Natural killer cell (primary cell): Measurements from ENCODE around the gene MIOS. TPM values are rescaled to one million over a fixed set of nuclear protein-coding genes. Genes with fewer than 3 reads are reported as not detected.
"Not testable (repeated sequence)": the region's sequence is repeated elsewhere in the genome, so short reads cannot be mapped to it uniquely, and the experiment has no call there.

Experiments used
- ATAC-seq, 3 donors: fragments of 150-1000 bp in 2 of 3; fragments of 200-7000 bp in 1 of 3; cut with Tn5 transposase; 1 replicate in 1 of 3; 2 replicates in 2 of 3; pipeline ENCODE4 v1.10.0; 2021; ENCODE audit warnings: mild to moderate bottlenecking in 2 of 3, moderate library complexity in 2 of 3
- DNase-seq, 2 donors: peaks; one replicate each; pipeline versions ENCODE4 v3.0.0 to v3.0.0-alpha.2; 2013 to 2021; ENCODE audit warnings: mixed read lengths in 1 of 2
- H3K27ac ChIP-seq: one replicate; pipeline ENCODE4 v1.5.1; 2013; ENCODE audit warnings: mild to moderate bottlenecking, low read length
- H3K27me3 ChIP-seq: one replicate; pipeline ENCODE4 v1.6.1; 2013; ENCODE audit warnings: low read length; ENCODE audit not compliant: control insufficient read depth, insufficient read depth
- H3K36me3 ChIP-seq: one replicate; pipeline ENCODE4 v1.6.1; 2013; ENCODE audit warnings: low read length; ENCODE audit not compliant: control insufficient read depth, insufficient read depth
- H3K4me1 ChIP-seq: one replicate; pipeline ENCODE4 v1.6.1; 2013; ENCODE audit warnings: low read length; ENCODE audit not compliant: control insufficient read depth, insufficient read depth
- H3K4me3 ChIP-seq: one replicate; pipeline ENCODE4 v1.5.1; 2013; ENCODE audit warnings: low read length
- H3K9me3 ChIP-seq: one replicate; pipeline ENCODE4 v1.6.1; 2013; ENCODE audit warnings: low read length; ENCODE audit not compliant: control insufficient read depth, insufficient read depth
- H3K27ac Mint-ChIP-seq, 2 donors: one replicate each; pipeline ENCODE4 v1.8.0; 2022; ENCODE audit warnings: mild to moderate bottlenecking in 2 of 2, mixed read lengths in 2 of 2, moderate library complexity in 1 of 2
- H3K27me3 Mint-ChIP-seq, 2 donors: one replicate each; pipeline ENCODE4 v1.8.0; 2022; ENCODE audit warnings: low read depth in 2 of 2, mixed read lengths in 2 of 2
- H3K36me3 Mint-ChIP-seq: one replicate; pipeline ENCODE4 v1.8.0; 2022; ENCODE audit warnings: mixed read lengths
- H3K4me1 Mint-ChIP-seq, 2 donors: one replicate each; pipeline ENCODE4 v1.8.0; 2022; ENCODE audit warnings: mixed read lengths in 2 of 2
- H3K4me3 Mint-ChIP-seq: one replicate; pipeline ENCODE4 v1.8.0; 2022; ENCODE audit warnings: mild to moderate bottlenecking, moderate library complexity, mixed read lengths
- H3K9me3 Mint-ChIP-seq, 2 donors: one replicate each; pipeline ENCODE4 v1.8.0; 2022; ENCODE audit warnings: mixed read lengths in 2 of 2
- CTCF ChIP-seq: fragments of 200-600 bp; IDR thresholded peaks from one replicate; pipeline ENCODE4 v1.8.0; 2022; ENCODE audit warnings: antibody characterized with exemption
- WGBS: methylation state at CpG from one replicate; pipeline ENCODE4 v1.1.7; 2013; ENCODE audit warnings: missing lambda C conversion rate; ENCODE audit not compliant: insufficient coverage; 5-methylcytosine and 5-hydroxymethylcytosine counted together
- intact Hi-C: fragments of 100-400 bp; cut with micrococcal nuclease; formaldehyde crosslinking; loops from one replicate; pipeline ENCODE4 v1.14.2; 2022
- total RNA-seq, 4 donors: library from RNA; stranded (reverse); fragments of 120-200 nt in 1 of 4; gene quantifications; one replicate each; pipeline versions ENCODE4 v1.2.3 to v1.2.4, GENCODE V29; 2013 to 2022

Gene MIOS
- total RNA-seq, 3 donors from 2014 or later (not counting 1 experiment from before 2014, with no cell fraction given) = 23.5 to 30.9 (median 28.9) TPM

GRCh38 chr7:7554649-7555575 lies 11.8 kb upstream of the MIOS start:
- no peaks in the 10 kb centered on the region for H3K36me3 ChIP-seq
- H3K9me3 Mint-ChIP-seq = peaks cover 0 to 11% of the 10 kb centered on the region in 2 donors
- H3K9me3 ChIP-seq = no peaks in the 10 kb centered on the region
- ATAC-seq = no peak
- H3K4me3 Mint-ChIP-seq = no peak overlapping the region
- no peak for DNase-seq
- no peaks in the 10 kb centered on the region for H3K27me3 ChIP-seq
- no peak overlapping the region for H3K27ac ChIP-seq
- no peaks in the 10 kb centered on the region for H3K4me1 ChIP-seq
- peaks cover 0 to 4% of the 10 kb centered on the region in 2 donors for H3K27me3 Mint-ChIP-seq
- no peak for TF ChIP-seq CTCF
- no peaks in the 10 kb centered on the region for H3K4me1 Mint-ChIP-seq
- H3K4me3 ChIP-seq = no peak overlapping the region
- H3K36me3 Mint-ChIP-seq = peaks cover 25% of the 10 kb centered on the region
- H3K27ac Mint-ChIP-seq = no peak overlapping the region
- WGBS = 85% methylated on average over 8 of the region's 8 CpGs
- intact Hi-C loops = no loop called here

GRCh38 chr7:7556852-7557251 lies 9.8 kb upstream of the MIOS start:
- Histone ChIP-seq H3K27me3 (no peaks in the 10 kb centered on the region), H3K4me1 (no peaks in the 10 kb centered on the region), H3K27ac (no peak overlapping the region), H3K9me3 (no peaks in the 10 kb centered on the region), H3K4me3 (no peak overlapping the region), H3K36me3 (no peaks in the 10 kb centered on the region)
- Mint-ChIP-seq H3K27ac (no peak overlapping the region), H3K36me3 (peaks cover 25% of the 10 kb centered on the region), H3K9me3 (peaks cover 0 to 11% of the 10 kb centered on the region in 2 donors), H3K4me3 (no peak overlapping the region), H3K4me1 (no peaks in the 10 kb centered on the region), H3K27me3 (peaks cover 0 to 4% of the 10 kb centered on the region in 2 donors)
- no peak for TF ChIP-seq CTCF
- no peak for DNase-seq
- intact Hi-C loops = no loop called here
- WGBS = 100% methylated on average over 1 of the region's 1 CpG
- ATAC-seq = no peak

- Histone ChIP-seq H3K27ac (no peak overlapping the region), H3K4me1 (no peaks in the 10 kb centered on the region), H3K36me3 (no peaks in the 10 kb centered on the region), H3K27me3 (no peaks in the 10 kb centered on the region), H3K4me3 (no peak overlapping the region), H3K9me3 (no peaks in the 10 kb centered on the region)
- Mint-ChIP-seq H3K27me3 (peaks cover 0 to 4% of the 10 kb centered on the region in 2 donors), H3K36me3 (peaks cover 25% of the 10 kb centered on the region), H3K9me3 (peaks cover 0 to 11% of the 10 kb centered on the region in 2 donors), H3K4me1 (no peaks in the 10 kb centered on the region), H3K27ac (no peak overlapping the region), H3K4me3 (no peak overlapping the region)
- DNase-seq = no peak
- intact Hi-C loops = no loop called here
- no peak for ATAC-seq
- 93% methylated on average over 5 of the region's 5 CpGs for WGBS
- TF ChIP-seq CTCF = no peak
These were observed 9.4 kb upstream of the MIOS start for GRCh38 chr7:7557252-7557651.

GRCh38 chr7:7561591-7561990 lies 5.1 kb upstream of the MIOS start:
- H3K9me3 ChIP-seq, H3K4me1 ChIP-seq, intact Hi-C loops, H3K27ac Mint-ChIP-seq, H3K27me3 Mint-ChIP-seq, H3K27me3 ChIP-seq, DNase-seq, H3K4me3 ChIP-seq, H3K36me3 ChIP-seq, ATAC-seq, H3K4me3 Mint-ChIP-seq, H3K27ac ChIP-seq, H3K4me1 Mint-ChIP-seq: not testable (repeated sequence)
- H3K36me3 Mint-ChIP-seq = peaks cover 25% of the 10 kb centered on the region
- peaks cover 0 to 11% of the 10 kb centered on the region in 2 donors for H3K9me3 Mint-ChIP-seq
- 97% methylated on average over 4 of the region's 5 CpGs for WGBS
